Keratinocyte (primary cell): ENCODE data around the gene LRIT2.

ENCODE experiments used
- EZH2 ChIP-seq: IDR thresholded peaks from one replicate; pipeline ENCODE4 v1.6.1; 2012; ENCODE audit warnings: inconsistent platforms, mild to moderate bottlenecking, low read length, moderate library complexity
- TF ChIP-seq, protein P1 (sequence below), 3 experiments: IDR thresholded peaks in 1 of 3; conservative IDR thresholded peaks in 1 of 3; optimal IDR thresholded peaks in 1 of 3; 2 replicates in 2 of 3; 3 replicates in 1 of 3; pipeline versions ENCODE3 to v1.5.1; 2011; ENCODE audit warnings: low read length in 3 of 3, mild to moderate bottlenecking in 3 of 3, moderate library complexity in 2 of 3, control low read depth in 1 of 3, inconsistent platforms in 1 of 3; ENCODE audit not compliant: insufficient read depth in 2 of 3; ENCODE audit errors: extremely low read depth in 1 of 3

DNA sequence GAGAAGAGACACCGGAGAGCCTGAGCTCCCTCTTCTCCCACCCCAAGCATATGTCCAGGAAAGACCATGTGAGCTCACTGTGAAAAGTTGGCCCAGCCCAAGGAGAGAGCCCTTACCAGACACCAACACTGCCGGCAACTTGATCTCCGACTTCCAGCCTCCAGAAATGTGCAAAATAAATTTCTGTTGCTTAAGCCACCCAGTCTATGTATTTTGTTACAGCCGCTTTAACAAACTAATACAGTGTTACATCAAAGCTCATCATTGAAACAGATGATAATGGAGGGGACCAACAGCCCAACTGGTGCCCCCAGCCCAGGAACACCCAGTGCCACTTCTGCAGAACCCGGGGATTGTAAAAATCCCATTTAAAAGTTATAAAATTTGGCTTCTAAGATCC, 38.4 kb upstream of the LRIT2 start:
- TF ChIP-seq EZH2 = no peak
- TF ChIP-seq, protein P1, sequence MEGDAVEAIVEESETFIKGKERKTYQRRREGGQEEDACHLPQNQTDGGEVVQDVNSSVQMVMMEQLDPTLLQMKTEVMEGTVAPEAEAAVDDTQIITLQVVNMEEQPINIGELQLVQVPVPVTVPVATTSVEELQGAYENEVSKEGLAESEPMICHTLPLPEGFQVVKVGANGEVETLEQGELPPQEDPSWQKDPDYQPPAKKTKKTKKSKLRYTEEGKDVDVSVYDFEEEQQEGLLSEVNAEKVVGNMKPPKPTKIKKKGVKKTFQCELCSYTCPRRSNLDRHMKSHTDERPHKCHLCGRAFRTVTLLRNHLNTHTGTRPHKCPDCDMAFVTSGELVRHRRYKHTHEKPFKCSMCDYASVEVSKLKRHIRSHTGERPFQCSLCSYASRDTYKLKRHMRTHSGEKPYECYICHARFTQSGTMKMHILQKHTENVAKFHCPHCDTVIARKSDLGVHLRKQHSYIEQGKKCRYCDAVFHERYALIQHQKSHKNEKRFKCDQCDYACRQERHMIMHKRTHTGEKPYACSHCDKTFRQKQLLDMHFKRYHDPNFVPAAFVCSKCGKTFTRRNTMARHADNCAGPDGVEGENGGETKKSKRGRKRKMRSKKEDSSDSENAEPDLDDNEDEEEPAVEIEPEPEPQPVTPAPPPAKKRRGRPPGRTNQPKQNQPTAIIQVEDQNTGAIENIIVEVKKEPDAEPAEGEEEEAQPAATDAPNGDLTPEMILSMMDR (optimal IDR thresholded peaks at IDR 0.05 in 1 of 3, IDR thresholded peaks at IDR 0.05 in 1 of 3, conservative IDR thresholded peaks at IDR 0.05 in 1 of 3; ENCODE audit: extremely low read depth in 1 of 3, insufficient read depth in 2 of 3, low read length in 3 of 3) = no peak
